Left forelimb (tissue), 1 donor: ENCODE results near the gene ASPG.

Source experiments
- DNase-seq: peaks from one replicate; pipeline ENCODE4 v3.0.0-alpha.2; 2018; ENCODE audit warnings: low spot score

The ASPG gene

DNA sequence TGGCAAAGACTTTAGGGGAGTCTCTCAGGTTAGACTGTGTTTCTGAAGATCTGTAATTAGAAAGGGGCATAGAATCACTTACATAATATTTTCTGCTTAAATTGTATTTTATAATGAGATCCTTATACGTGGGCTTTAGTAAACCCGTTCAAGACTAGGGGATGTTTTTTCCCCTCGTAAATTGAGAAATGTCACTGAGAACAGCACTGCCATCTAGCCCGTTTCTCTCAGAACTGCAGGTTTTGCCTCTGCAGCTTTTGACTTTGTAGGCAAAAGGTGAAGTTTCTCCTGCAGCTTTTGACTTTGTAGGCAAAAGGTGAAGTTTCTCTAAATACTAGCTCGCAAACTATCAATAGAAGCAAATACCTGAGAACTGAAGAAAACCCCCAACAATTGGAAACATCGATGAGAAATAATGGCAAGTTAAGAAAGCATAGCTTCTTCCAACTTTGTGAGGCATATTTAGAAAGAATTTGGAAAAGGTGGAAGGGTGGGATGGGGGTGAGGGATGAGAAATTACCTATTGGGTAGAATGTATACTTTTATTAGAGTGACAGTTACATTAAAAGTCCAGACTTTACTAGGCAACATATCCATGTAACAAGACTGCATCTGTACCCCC, 9.9 kb upstream of the ASPG start:
- DNase-seq, result no peak

DNA sequence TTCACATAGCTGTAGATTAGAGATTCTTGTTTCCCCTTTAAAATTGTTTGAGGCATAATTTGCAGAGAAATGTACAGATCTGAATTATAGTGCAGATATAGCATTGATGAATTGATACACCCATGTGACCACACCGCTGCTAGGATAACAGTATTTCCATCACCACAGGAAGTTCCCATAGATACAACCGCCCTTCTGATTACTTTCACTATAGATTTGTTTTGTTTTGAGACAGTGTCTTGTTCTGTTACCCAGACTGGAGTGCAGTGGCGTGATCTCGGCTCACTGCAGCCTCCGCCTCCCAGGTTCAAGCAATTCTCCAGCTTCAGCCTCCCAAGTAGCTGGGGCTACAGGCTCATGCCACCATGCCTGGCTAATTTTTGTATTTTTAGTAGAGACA, 8.8 kb upstream of the ASPG start:
- DNase-seq, result no peak

DNA sequence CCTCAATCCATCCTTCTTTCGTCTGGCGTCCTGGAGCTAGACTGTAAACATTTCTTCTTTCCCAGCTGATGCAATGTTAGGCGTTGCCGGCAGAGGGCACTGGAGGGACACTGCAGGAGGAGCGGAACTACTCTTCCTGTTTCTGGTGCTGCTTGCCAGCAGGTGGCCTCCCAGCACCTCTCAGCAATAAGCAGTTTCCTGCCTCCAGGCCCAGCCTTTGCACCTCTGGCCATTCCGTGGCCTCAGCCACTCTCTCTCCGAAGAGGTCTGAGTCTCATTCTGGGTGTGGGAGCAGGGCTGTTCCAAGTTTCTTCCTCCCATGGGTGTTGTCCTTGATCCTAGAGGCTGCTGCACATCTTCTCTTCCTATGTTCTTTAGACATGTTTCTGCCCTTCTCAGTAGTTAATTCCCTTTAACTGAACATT, 7.5 kb upstream of the ASPG start:
- DNase-seq, result peak; percentile 84

DNA sequence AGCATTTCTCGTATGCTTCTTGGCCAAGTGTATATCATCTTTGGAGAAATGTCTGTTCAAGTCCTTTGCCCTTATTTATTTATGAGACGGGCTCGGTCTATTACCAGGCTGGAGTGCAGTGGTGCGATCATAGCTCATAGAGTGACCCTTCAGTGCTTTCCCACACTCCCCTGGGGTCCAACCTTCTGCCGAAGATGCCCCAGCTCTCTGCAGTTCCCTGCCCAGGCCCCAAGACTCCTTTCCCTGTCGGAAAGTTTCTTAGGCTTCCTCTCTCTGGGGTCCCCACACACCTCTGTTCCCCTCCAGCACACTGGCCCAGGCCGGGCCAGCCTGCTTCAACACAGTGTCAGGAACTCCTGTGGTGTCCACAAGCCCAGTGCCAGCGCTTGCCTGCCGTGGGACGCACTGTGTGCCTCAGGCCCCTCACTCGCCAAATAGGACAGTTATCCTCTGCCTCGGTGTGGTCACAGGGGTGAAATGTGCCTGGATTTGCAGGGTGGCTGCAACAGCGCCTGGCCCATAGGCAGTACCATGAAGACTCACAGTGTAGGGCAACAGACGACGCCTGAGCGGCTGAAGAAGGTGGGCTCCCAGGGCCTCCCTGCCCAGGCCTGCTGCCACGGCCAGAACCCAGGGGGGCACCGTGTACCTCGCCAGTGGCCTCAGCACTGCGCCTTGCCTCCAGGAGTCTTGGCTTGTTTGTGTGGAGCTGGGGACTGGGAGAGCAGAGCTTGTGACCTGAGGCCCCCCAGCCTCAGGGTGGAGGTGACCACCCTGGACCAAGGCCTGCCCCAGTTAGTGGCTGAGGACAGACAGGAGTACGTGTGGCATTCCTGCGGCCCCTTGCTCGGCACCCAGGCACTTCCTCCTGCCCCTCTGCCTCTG, 4.9 kb upstream of the ASPG start:
- no peak for DNase-seq

DNA sequence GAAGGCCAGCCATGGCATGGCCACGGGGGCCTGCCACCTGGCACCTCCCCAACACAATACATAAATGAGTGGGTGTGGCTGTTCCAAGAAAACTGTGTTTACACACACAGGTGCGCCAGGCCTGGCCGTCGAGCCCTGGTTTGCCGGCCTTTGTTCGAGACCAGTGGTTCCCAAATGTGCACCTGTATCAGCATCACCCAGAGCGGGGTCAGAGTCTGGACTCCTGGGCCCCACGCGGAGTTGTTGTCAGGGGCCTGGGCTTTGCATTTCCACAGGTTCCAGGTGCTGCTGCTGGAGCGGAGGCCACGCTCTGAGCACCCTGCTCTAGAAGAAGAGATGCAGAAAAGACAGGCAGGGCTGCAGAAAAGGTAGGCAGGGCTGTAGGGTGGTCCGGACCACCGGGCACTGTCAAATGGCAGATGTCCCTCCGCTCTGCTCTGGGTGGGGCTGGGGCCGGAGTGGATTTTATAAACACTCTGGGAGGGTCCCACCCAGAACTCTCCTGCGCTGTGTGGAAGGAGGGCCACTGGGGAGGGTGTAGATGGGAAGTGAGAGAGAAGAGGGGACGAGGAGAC, 4.2 kb upstream of the ASPG start:
- DNase-seq, result no peak

DNA sequence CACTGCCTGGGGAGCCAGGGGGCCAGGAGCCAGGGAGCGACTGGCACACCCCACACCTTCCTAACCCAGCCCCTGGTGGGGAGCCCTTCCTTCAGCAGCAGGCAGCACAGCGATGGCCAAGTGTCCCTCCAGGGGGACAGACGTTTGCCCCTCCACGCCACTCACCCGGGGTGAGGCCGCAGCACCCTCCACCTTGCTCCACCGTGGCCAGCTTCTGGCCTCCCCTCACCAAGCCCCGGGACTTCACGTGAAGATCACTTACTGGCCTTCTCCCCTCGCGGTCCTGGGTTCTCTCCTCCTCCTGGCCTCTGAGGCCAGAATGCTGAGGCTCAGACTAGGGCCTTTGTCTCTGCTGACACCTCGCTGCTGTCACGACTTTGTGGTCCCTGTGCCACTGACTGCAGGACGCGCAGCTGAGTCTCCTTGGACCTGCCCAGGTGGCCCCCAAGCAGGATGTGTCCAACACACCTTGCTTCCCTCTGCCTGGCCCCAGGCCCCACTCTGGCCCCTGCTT, 3.5 kb upstream of the ASPG start:
- DNase-seq, result peak; percentile 61

DNA sequence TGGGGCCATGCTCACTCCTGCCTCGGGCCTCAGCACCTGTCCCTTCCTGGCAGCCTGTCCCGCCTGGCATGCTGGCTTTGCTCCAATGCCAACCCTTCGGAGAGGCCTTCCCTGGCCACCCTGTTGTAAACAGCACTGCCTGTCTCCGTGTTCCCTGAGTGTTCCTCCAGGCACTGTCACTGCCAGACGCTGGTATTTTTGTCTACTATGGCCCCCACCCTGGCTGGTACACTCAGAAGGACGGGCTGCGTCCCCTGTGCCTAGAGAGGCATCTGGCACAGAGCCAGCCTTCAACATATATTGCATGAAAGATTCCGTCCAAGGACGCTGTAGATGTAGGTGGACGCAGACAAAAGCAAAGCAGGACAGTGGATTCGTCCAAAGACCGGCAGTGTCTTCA, 2.7 kb upstream of the ASPG start:
- DNase-seq, result no peak

DNA sequence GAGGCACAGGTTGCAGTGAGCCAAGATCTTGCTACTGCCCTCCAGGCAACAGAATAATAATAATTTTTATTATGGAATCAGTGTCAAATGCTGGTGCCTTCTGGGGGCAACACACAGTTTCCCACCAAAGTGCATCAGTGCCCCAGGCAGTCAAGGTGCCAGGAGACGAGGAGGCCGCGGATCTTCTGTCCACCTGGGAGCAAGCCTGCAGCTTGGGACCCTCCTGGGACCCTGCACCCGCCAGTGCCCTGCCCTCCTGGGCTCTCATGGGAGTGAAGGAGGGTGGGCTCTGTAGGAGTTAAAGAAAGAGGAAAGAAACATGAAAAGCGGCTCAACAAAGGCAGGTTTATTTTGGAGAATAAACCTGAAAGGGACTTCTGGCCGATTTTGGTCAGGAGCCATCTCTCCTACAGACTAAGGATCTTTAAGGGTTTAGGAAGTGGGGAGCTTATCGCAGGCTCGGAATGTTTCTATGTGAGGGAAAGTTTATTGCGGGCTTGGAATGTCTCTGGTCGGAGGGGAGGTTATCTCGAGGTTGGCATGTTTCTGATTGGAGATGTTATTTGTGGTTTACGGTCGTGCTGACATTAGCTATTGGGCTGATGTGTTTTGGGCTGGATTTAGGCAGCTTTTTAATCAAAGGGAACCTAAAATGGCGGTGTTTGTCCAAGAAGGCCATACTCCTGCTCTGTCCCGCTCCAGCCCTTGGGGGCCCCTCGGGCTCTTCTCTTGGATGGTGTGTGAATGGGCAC, 1.1 kb upstream of the ASPG start:
- DNase-seq, result no peak

DNA sequence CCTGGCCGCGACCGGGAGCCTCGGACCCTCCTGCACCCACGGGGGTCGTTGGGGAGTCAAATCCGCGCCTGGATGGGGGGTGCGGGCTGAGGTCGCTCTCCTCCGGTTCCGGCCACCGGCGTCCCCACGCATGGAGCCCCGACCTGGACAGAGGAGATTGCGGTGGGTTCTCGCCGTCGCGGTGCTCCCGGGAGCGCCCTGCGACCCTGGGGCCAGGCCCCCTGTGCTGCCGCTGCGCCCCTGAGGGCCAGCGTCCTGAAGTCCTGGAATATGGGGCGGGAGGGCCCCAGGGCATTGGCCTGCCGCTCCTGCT, 345 bp downstream of the ASPG start:
- no peak for DNase-seq

DNA sequence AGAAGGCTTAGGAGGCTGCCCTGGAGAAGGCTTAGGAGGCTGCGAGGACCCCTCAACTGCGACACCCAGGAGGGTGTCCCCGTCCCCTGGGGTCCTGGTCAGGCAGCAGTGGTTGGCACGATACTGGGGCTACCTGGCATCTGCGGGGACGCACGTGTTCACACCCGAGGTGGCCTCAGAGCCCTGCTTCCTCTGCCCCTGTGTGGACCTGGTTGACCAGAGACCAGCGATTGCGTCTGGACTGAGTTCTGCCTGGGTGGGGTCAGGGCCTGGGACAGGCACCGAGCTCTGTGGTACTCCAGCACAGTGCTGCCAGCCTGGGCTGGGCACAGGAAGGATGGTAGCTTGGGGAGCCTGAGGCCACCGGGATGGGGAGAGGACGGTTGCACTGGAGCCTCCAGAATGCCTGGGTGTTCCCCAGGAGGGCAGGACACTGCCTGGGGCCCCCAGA, 735 bp downstream of the ASPG start:
- no peak for DNase-seq

DNA sequence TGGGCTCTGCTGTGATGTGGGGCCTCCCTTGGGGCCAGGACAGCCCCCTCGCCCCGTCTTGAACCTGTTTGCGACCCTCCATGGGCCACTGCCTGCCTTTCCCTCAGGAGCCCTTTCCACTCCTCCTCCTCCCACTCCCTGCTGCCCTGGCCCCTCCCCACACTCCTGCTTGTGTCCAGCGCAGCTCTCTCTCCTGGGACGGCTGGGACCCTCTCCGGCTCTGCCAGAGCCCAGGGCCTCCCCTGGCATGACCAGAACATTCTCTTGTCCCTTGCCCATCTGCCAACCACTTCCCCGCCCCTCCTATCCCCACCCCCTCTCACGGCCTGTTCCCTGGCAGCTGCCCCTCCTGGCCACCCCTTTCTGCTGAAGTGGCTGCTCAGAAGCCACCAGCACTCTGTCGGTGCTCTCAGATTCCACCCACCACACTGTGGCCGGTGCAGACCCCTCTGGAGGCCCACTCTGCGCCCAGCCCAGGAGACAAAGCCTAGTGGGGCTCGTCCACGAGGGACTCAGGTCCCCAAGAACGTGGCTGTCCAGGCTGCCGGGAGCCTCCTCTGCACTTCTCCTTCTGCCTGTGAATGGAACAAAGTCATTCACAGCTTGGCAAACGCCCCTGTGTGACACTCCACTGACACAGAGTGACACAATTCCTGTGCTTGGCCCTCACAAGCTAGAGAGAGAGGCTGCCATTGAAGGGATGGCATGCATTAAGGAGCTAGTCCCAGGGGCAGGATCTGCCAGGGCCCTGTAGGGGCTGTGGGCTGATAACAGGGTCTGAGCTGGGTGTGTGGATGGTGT, 1.4 kb downstream of the ASPG start:
- peak; percentile 60 for DNase-seq

DNA sequence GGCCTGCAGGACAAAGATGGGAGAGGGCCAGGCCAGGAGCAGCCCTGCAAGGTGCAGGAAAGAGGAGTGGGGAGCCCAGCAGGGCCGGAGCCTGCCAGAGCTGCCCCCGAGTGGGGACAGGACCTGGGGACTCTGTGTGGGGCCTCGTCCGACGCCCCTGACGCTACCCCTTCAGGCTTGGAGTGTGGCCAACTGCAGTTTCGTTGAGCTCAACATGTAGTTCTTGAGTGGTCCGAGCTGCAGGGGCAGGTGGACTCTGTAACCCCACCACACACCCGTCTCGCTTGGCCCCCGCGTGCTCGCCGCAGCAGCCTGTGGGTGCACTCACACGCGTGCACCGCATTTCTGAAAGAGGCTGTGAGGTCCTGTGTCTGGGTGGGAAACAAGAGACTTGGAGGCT, 2.0 kb downstream of the ASPG start:
- DNase-seq, result no peak

DNA sequence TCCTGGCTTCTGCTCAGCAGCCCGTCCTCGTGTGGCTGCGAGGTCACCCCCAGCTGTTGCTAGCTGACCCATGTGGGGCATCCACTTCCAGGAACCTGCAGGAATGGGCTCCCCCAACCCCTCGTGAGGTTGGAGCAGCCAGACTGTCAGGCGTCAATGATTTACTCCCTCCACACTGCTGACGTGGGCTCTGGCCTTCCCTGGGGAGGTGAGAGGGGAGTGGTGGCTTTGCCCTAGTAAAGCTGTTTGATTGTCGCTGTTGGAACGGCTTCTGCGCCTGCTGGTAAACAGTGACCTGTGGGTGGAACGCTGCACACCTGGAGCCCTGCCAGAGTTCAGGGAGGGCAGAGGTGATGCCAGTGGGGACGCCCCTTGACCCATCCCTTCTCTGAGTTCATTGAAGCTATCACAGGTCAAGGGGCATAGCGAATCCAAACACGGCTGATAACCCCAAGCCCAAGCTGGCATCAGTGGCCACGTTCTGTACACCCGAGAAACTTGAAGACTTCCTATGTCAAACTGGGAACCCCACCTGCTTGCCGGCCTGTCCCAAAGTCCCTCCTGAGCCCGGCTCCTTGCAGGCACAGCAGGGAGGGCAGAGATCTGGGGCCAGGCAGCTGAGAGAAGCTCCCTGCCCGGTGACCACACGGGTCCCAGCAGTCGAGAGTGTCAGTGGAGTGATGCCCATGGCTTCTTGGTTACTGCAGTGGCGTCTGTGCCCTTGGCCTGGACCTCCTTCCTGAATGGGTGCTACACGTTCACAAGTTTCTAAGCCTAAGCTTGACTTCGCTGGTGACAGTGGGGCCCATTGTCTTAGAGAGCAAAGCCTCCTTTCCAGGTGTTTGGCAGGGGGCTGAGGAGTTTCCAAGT, 2.7 kb downstream of the ASPG start:
- no peak for DNase-seq

DNA sequence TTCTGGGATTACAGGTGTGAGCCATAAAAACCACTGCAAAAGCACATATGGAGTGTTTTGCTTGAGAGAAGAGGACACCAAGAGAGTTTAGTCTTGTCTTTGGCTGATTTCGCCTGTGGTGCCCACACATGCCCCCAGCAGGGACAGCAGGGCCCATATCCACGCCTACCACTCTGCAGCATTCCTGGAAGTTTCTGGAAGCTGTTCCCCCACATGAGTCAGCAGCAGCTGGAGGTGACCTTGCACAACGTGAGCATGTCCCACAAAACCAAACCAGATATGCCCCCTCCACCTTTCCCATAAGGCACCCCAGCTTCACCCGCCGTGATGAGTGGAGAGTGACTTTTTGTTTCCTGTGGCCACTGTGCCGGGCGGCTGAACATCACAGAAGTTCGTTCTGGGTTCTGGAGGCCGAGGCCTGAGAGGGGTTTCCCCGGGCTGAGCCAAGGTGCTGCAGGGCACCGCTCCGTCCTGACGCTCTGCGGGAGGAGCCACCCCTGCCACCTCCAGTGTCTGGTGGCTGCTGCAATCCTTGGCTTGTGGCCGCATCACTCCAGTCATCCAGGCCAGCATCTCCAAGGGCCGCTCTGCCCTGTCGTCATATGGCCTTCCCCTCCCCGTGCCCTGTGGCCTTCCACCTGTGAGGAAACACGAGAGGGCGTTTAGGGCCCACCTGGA, 4.7 kb downstream of the ASPG start:
- no peak for DNase-seq

DNA sequence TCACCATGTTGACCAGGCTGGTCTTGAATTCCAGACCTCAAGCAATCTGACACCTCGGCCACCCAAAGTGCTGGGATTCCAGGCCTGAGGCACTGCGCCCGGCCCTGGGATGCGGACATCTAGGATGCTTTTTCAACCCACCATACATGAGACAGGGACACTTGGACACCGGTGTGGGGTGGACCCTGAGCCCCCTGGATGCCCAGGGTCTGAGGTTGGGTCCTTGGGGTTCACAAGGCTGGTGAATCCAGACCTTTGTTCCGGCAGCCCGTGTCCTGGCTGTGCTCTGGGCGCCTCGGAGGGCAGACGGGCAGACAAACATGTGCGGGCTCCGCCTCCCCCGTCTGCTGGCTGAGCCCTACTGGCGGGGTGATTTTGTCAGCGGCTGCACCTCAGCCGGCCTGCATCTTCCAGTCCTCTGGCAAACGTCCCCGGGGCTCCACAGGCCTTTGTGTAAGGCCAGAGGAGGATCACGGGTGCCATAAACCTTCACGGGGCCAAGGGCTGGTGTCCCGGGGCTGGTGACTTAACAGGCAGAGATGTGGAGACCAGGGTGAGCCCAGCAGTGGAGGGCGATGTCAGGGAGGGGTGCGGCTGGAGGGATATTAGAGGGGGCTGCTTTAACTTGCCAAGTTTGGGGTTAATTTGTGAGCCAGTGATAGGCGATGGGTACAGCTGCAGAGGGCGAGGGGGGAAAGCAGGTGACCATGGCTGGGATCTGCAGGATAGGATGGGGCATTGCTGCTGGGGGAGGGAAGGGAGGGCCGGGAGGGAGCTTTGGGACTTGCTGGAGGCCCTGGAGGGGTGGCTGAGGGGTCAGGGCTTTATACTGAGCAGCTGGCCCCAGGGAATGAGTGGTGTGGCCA, 5.8 kb downstream of the ASPG start:
- DNase-seq, result no peak

DNA sequence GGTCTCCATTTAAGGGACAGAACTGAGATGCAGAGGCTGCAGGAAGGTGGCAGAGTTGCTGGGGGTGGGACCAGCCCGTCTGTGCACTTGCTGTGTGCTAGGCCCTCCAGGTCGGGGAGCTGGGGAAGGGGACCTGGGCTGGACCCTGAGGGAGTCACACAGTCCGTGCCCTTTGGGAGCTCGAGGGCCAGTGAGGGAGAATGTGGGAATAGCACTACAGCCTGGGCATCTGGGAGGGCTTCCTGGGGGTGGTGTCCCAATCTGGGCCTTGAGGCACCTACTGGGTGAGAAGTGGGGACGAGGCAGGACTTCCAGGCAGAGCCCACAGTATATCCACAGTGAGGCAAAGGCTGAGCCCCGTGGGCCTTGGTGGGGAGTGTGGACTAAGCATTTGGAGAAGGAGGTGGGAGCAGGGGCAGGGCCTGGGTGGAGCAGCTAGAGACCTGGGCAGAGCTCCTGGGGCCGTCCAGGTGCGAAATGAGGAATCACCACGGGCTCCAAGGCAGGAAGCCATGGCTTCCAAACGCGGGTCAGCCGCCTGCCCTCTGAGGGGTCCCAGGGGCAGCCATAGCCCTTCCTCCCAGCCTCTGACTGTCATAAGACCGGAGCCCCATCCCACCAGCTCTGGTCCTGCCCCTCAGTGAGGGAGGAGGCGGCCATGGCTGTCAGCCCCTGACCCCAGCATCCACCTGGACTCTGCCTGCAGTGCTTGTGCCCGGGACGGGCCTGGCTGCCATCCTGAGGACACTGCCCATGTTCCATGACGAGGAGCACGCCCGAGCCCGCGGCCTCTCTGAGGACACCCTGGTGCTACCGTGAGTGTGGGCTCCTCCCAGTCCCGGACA, 6.6 kb downstream of the ASPG start:
- DNase-seq, result no peak

DNA sequence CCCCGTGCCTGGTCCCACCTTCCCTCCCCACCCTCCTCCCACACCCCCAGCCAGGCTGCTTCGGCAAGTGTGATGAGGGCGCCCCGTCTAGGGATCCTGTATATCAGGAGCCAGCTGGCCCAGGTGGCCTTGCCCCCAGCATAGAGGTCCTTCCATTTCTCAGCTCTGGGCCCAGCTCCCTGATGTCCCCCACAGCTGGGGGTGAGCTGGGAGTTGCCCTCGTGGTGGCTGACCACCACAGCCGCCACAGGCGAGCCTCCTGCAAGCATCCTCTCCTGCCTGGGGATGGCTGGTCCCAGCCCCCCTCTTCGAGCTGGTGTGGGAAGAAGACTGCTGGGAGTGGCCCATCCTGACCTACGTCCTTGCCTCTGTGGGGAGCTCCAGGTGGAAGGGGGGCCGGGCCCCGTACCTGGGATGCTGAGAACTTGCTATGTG, 7.4 kb downstream of the ASPG start:
- no peak for DNase-seq
